ENCODE data around the gene CEP192. TPM values are rescaled to one million over a fixed set of nuclear protein-coding genes. Genes with fewer than 3 reads are reported as not detected.

Gene CEP192
- total and polyA plus RNA-seq, 2 of the 13 experiments (the other 11 are each of a cell fraction or from before 2014, with no cell fraction given) = 15.3 to 24.7 TPM

- Histone ChIP-seq H3K9ac (ENCODE audit: insufficient read depth, low read depth, low read length) (no peak overlapping the region), H3K27ac (ENCODE audit: extremely low read length, insufficient read depth, low read length) (no peak overlapping the region), H3K27me3 (ENCODE audit: control insufficient read depth in 1 of 2, insufficient read depth in 2 of 2, low read length in 2 of 2) (no peaks in the 10 kb centered on the region), H3K9me3 (ENCODE audit: low read length) (no peaks in the 10 kb centered on the region), H3K36me3 (replicated peaks in 1 of 2; ENCODE audit: control insufficient read depth in 1 of 2, insufficient read depth in 2 of 2, low read length in 2 of 2) (peaks cover 6 to 18% of the 10 kb centered on the region in 2 experiments; a peak in 4 of 5 replicates), H3K4me3 (replicated peaks in 1 of 3; ENCODE audit: insufficient read depth in 1 of 3, low read depth in 2 of 3, low read length in 3 of 3) (no peak overlapping the region), H3K4me1 (ENCODE audit: insufficient read depth, low read length) (no peaks in the 10 kb centered on the region), H2AFZ (ENCODE audit: low read length) (no peak overlapping the region), H3K4me2 (ENCODE audit: low read depth, low read length) (no peak overlapping the region), H4K20me1 (ENCODE audit: insufficient read depth, low read length) (no peaks in the 10 kb centered on the region), H3K79me2 (ENCODE audit: insufficient read depth, low read length) (no peaks in the 10 kb centered on the region)
- ChIA-PET POLR2A (no interaction called here), CTCF (ENCODE audit: low intra/inter-chr PET ratio, low total read pairs) (no interaction called here)
- DNase-seq (ENCODE audit: low spot score) (no peak), FAIRE-seq (no peak), ATAC-seq (no peak)
- TF ChIP-seq ZSCAN12 (CRISPR knock-in tag; IDR thresholded peaks at IDR 0.05) (no peak), POLR2A (IDR thresholded peaks at IDR 0.05; ENCODE audit: insufficient read depth in 1 of 2, low read depth in 2 of 2, low read length in 2 of 2) (no peak), TCF12 (IDR thresholded peaks at IDR 0.05) (no peak), TCF12 (CRISPR knock-in tag; IDR thresholded peaks at IDR 0.05) (no peak), ATF4 (CRISPR knock-in tag; IDR thresholded peaks at IDR 0.05) (no peak), ZSCAN9 (CRISPR knock-in tag; IDR thresholded peaks at IDR 0.05; ENCODE audit: borderline replicate concordance) (no peak), HNF1B (CRISPR knock-in tag; IDR thresholded peaks at IDR 0.05) (no peak)
- no TSS peak for BruUV-seq (replicated peaks)
- intact Hi-C loops (cut with micrococcal nuclease; ENCODE audit: unreplicated experiment) (no loop called here), in situ Hi-C loops (cut with HindIII; ENCODE audit: extremely low pct_ligation_motif_present, low pct_unique_long_range_greater_than_20kb) (no loop called here)
- WGBS (ENCODE audit: low lambda C conversion rate) = 96% methylated on average over 6 of the region's 7 CpGs
Observed at GRCh38 chr18:13036622-13037320, 45.6 kb downstream of the CEP192 start.

Measured in HepG2 (cell line).